H9 (cell line): ENCODE results near the gene PDE7B. TPM values are rescaled to one million over a fixed set of nuclear protein-coding genes. Genes with fewer than 3 reads are reported as not detected.

Source experiments
- DNase-seq: peaks from one replicate; pipeline ENCODE4 v3.0.0-alpha.2; 2017
- H2AFZ ChIP-seq: one replicate; pipeline ENCODE4 v1.6.1; 2013; ENCODE audit warnings: mild to moderate bottlenecking, low read length, control low read depth, moderate library complexity
- H2AK5ac ChIP-seq: 2 replicates; pipeline ENCODE4 v1.6.1; 2013; ENCODE audit warnings: low read length, control low read depth, mixed read lengths; ENCODE audit not compliant: insufficient read length
- H2BK120ac ChIP-seq: one replicate; pipeline ENCODE4 v1.6.1; 2013; ENCODE audit warnings: low read depth, mild to moderate bottlenecking, low read length, control low read depth, inconsistent platforms; ENCODE audit not compliant: poor library complexity, severe bottlenecking
- H2BK12ac ChIP-seq: 2 replicates; pipeline ENCODE4 v1.6.1; 2013; ENCODE audit warnings: low read length, control low read depth, mixed read lengths, low read depth; ENCODE audit not compliant: insufficient read length
- H2BK15ac ChIP-seq: 2 replicates; pipeline ENCODE4 v1.6.1; 2013; ENCODE audit warnings: low read depth, low read length, control low read depth
- H2BK20ac ChIP-seq: one replicate; pipeline ENCODE4 v1.6.1; 2013; ENCODE audit warnings: low read depth, mild to moderate bottlenecking, low read length, control low read depth, inconsistent platforms; ENCODE audit not compliant: poor library complexity, severe bottlenecking
- H2BK5ac ChIP-seq: 2 replicates; pipeline ENCODE4 v1.6.1; 2013; ENCODE audit warnings: low read length, control low read depth, mixed read lengths; ENCODE audit not compliant: insufficient read length
- H3K14ac ChIP-seq: 2 replicates; pipeline ENCODE4 v1.6.1; 2013; ENCODE audit warnings: low read length, control low read depth; ENCODE audit not compliant: insufficient read depth
- H3K18ac ChIP-seq: 2 replicates; pipeline ENCODE4 v1.6.1; 2013; ENCODE audit warnings: low read depth, mild to moderate bottlenecking, mixed read lengths, low read length, control low read depth; ENCODE audit not compliant: insufficient read length
- H3K23ac ChIP-seq: 2 replicates; pipeline ENCODE4 v1.6.1; 2013; ENCODE audit warnings: low read length, control low read depth, mixed read lengths, low read depth; ENCODE audit not compliant: insufficient read length
- H3K23me2 ChIP-seq: 2 replicates; pipeline ENCODE4 v1.6.1; 2013; ENCODE audit warnings: low read depth, mild to moderate bottlenecking, mixed read lengths, low read length, control low read depth; ENCODE audit not compliant: insufficient read length, poor library complexity, severe bottlenecking
- H3K27ac ChIP-seq: 2 replicates; pipeline ENCODE4 v1.5.1; 2013; ENCODE audit warnings: low read length, control low read depth, mixed read lengths, low read depth; ENCODE audit not compliant: insufficient read length
- H3K27me3 ChIP-seq: 2 replicates; pipeline ENCODE4 v1.6.1; 2013; ENCODE audit warnings: low read length, control low read depth, inconsistent platforms; ENCODE audit not compliant: insufficient read depth
- H3K4ac ChIP-seq: 2 replicates; pipeline ENCODE4 v1.6.1; 2013; ENCODE audit warnings: low read depth, mild to moderate bottlenecking, control low read depth, inconsistent platforms, low read length, moderate library complexity
- H3K4me1 ChIP-seq: 2 replicates; pipeline ENCODE4 v1.6.1; 2013; ENCODE audit warnings: low read length, control low read depth, inconsistent platforms; ENCODE audit not compliant: insufficient read depth
- H3K4me2 ChIP-seq: 2 replicates; pipeline ENCODE4 v1.6.1; 2013; ENCODE audit warnings: low read length, control low read depth, mixed read lengths; ENCODE audit not compliant: insufficient read length, insufficient read depth
- H3K56ac ChIP-seq: 2 replicates; pipeline ENCODE4 v1.6.1; 2013; ENCODE audit warnings: low read depth, mild to moderate bottlenecking, mixed read lengths, low read length, control low read depth; ENCODE audit not compliant: insufficient read length
- H3K79me1 ChIP-seq: 2 replicates; pipeline ENCODE4 v1.6.1; 2013; ENCODE audit warnings: low read depth, mild to moderate bottlenecking, moderate library complexity, low read length, control low read depth, inconsistent platforms; ENCODE audit not compliant: insufficient read depth, poor library complexity, severe bottlenecking
- H3K79me2 ChIP-seq: 2 replicates; pipeline ENCODE4 v1.6.1; 2013; ENCODE audit warnings: low read length, control low read depth, inconsistent platforms; ENCODE audit not compliant: insufficient read depth
- H3K9ac ChIP-seq: 2 replicates; pipeline ENCODE4 v1.6.1; 2013; ENCODE audit warnings: low read length, control low read depth, mixed read lengths; ENCODE audit not compliant: insufficient read length; ENCODE audit errors: extremely low read depth
- H3K9me3 ChIP-seq: one replicate; pipeline ENCODE4 v1.6.1; 2013; ENCODE audit warnings: low read depth, low read length, inconsistent platforms; ENCODE audit not compliant: control insufficient read depth
- H3T11ph ChIP-seq: one replicate; pipeline ENCODE4 v1.6.1; 2013; ENCODE audit warnings: mild to moderate bottlenecking, low read length, control low read depth, inconsistent platforms
- H4K20me1 ChIP-seq: one replicate; pipeline ENCODE4 v1.6.1; 2013; ENCODE audit not compliant: control insufficient read depth, insufficient read length, insufficient read depth
- H4K5ac ChIP-seq: 2 replicates; pipeline ENCODE4 v1.6.1; 2013; ENCODE audit warnings: low read depth, mild to moderate bottlenecking, mixed read lengths, low read length, control low read depth; ENCODE audit not compliant: insufficient read length
- H4K8ac ChIP-seq: replicated peaks from 2 replicates; pipeline ENCODE4 v1.6.1; 2013; ENCODE audit warnings: low read length, control low read depth, mixed read lengths, low read depth; ENCODE audit not compliant: insufficient read length
- H4K91ac ChIP-seq: 2 replicates; pipeline ENCODE4 v1.6.1; 2013; ENCODE audit warnings: low read depth, mild to moderate bottlenecking, moderate library complexity, mixed read lengths, low read length, control low read depth; ENCODE audit not compliant: insufficient read length
- H3K27ac Mint-ChIP-seq, 3 experiments: 2 replicates in 2 of 3; 3 replicates in 1 of 3; pipeline ENCODE4 v1.8.0; 2020 to 2021; ENCODE audit warnings: mixed read lengths in 3 of 3, mild to moderate bottlenecking in 1 of 3, moderate library complexity in 1 of 3
- H3K27me3 Mint-ChIP-seq: 2 replicates; pipeline ENCODE4 v1.8.0; 2021; ENCODE audit warnings: low read depth, mild to moderate bottlenecking, moderate library complexity, mixed read lengths
- H3K36me3 Mint-ChIP-seq, 3 experiments: 2 replicates in 2 of 3; 3 replicates in 1 of 3; pipeline ENCODE4 v1.8.0; 2020 to 2021; ENCODE audit warnings: low read depth in 3 of 3, mixed read lengths in 3 of 3; ENCODE audit not compliant: insufficient read depth in 1 of 3
- H3K4me1 Mint-ChIP-seq, 2 experiments: 2 replicates each; pipeline ENCODE4 v1.8.0; 2020; ENCODE audit warnings: mixed read lengths in 2 of 2
- H3K4me3 Mint-ChIP-seq, 2 experiments: 2 replicates in 1 of 2; 3 replicates in 1 of 2; pipeline ENCODE4 v1.8.0; 2020 to 2021; ENCODE audit warnings: mild to moderate bottlenecking in 2 of 2, mixed read lengths in 2 of 2, moderate library complexity in 1 of 2
- H3K9me3 Mint-ChIP-seq, 2 experiments: 2 replicates in 1 of 2; 3 replicates in 1 of 2; pipeline ENCODE4 v1.8.0; 2020; ENCODE audit warnings: mild to moderate bottlenecking in 2 of 2, mixed read lengths in 2 of 2, moderate library complexity in 1 of 2
- CTCF ChIP-seq: fragments of 200-600 bp; sonication (generic); conservative IDR thresholded peaks from 3 replicates; pipeline ENCODE4 v1.8.0; 2021; ENCODE audit warnings: antibody characterized with exemption, mild to moderate bottlenecking
- WGBS: extraction: QIAGEN DNeasy Blood & Tissue Kit; methylation state at CpG from one replicate; pipeline ENCODE4 v1.1.7; 2013; ENCODE audit warnings: missing lambda C conversion rate, low lambda C conversion rate, mixed read lengths; ENCODE audit not compliant: insufficient read length; ENCODE audit errors: extremely low coverage; 5-methylcytosine and 5-hydroxymethylcytosine counted together
- total RNA-seq: library from RNA; stranded (reverse); gene quantifications from 2 replicates; pipeline ENCODE4 v1.2.1, GENCODE V29; 2021

PDE7B gene
- total RNA-seq, 1 experiment from 2014 or later, result not detected

GRCh38 chr6:135906542-135906941, 55.0 kb downstream of the PDE7B start:
- no CpG with 5 or more reads among the region's 3 CpGs for WGBS
- no peak overlapping the region for H3K27ac ChIP-seq

More at GRCh38 chr6:135906542-135906941, 55.0 kb downstream of the PDE7B start:
- no peaks in the 10 kb centered on the region for H3K9me3 Mint-ChIP-seq
- no peak overlapping the region for H3K27ac Mint-ChIP-seq
- H3K27me3 Mint-ChIP-seq, result peaks cover 2% of the 10 kb centered on the region; the same call in 1 of the 2 replicates
- no peaks in the 10 kb centered on the region for H3K4me1 ChIP-seq
- no peaks in the 10 kb centered on the region for H3K27me3 ChIP-seq
- H3K9me3 ChIP-seq, result no peaks in the 10 kb centered on the region
- H3K4me3 Mint-ChIP-seq, result no peak overlapping the region
- no peak overlapping the region for H4K91ac ChIP-seq
- no peaks in the 10 kb centered on the region for H3K23me2 ChIP-seq
- no peaks in the 10 kb centered on the region for H3K79me1 ChIP-seq
- no peak for TF ChIP-seq CTCF
- no peak overlapping the region for H3K18ac ChIP-seq
- no peak overlapping the region for H3K23ac ChIP-seq
- no peak overlapping the region for H2BK20ac ChIP-seq
- no peak overlapping the region for H2AFZ ChIP-seq
- H3K4me1 Mint-ChIP-seq, result no peaks in the 10 kb centered on the region; a peak in 2 of 4 replicates
- no peak overlapping the region for H3K9ac ChIP-seq
- H2BK12ac ChIP-seq, result no peak overlapping the region
- no peak overlapping the region for H4K8ac ChIP-seq
- no peak overlapping the region for H3T11ph ChIP-seq
- no peak overlapping the region for H2BK120ac ChIP-seq
- no peaks in the 10 kb centered on the region for H3K79me2 ChIP-seq
- no peak overlapping the region for H2BK5ac ChIP-seq
- no peak overlapping the region for H3K14ac ChIP-seq
- no peak overlapping the region for H3K4me2 ChIP-seq
- H4K20me1 ChIP-seq, result no peaks in the 10 kb centered on the region
- H3K4ac ChIP-seq, result no peak overlapping the region
- H4K5ac ChIP-seq, result no peak overlapping the region
- no peak for DNase-seq
- H3K56ac ChIP-seq, result no peak overlapping the region
- H2AK5ac ChIP-seq, result no peak overlapping the region
- H2BK15ac ChIP-seq, result no peak overlapping the region
- H3K36me3 Mint-ChIP-seq, result no peaks in the 10 kb centered on the region
